ENCODE measurements around the gene CPNE1. TPM values are rescaled to one million over a fixed set of nuclear protein-coding genes. Genes with fewer than 3 reads are reported as not detected.
A peak's percentile ranks its signal among the peaks of the same experiment; 100 is the strongest.

CPNE1 gene
- total RNA-seq, 1 experiment from 2014 or later, result 194 TPM

- H3K36me3 Mint-ChIP-seq (ENCODE audit: insufficient read depth, unreplicated experiment), result peaks cover 21% of the 10 kb centered on the region
- intact Hi-C loops (cut with micrococcal nuclease), result no loop called here
- BruUV-seq (replicated peaks), result no TSS peak
- no peaks in the 10 kb centered on the region for H3K27me3 Mint-ChIP-seq (ENCODE audit: insufficient read depth, unreplicated experiment)
- TF ChIP-seq CTCF (IDR thresholded peaks at IDR 0.05; ENCODE audit: unreplicated experiment), result no peak
- H3K4me3 Mint-ChIP-seq (ENCODE audit: unreplicated experiment), result no peak overlapping the region
- H3K27ac Mint-ChIP-seq (ENCODE audit: low read depth, unreplicated experiment), result no peak overlapping the region
- ChIA-PET POLR2A (interaction anchor here (0.6 to 6.0 kb wide), 9 partner anchors 7 to 175 kb away, joined by 3 to 54 read pairs (median 4); partner anchors contain the start of genes CPNE1, RBM12 and RBM39), CTCF (interaction anchor here (0.6 kb wide), 1 partner anchor 168 kb away, joined by 5 read pairs; no protein-coding TSS in a partner anchor)
- H3K4me1 Mint-ChIP-seq (ENCODE audit: insufficient read depth, unreplicated experiment), result peaks cover 16% of the 10 kb centered on the region
- DNase-seq (ENCODE audit: unreplicated experiment), result no peak
- no peaks in the 10 kb centered on the region for H3K9me3 Mint-ChIP-seq (ENCODE audit: unreplicated experiment)
Measured at GRCh38 chr20:35657271-35657670, 7.4 kb downstream of the CPNE1 start.

GRCh38 chr20:35654415-35654814 is 10.3 kb downstream of the CPNE1 start:
- DNase-seq (ENCODE audit: unreplicated experiment), result no peak
- Mint-ChIP-seq H3K4me3 (ENCODE audit: unreplicated experiment) (no peak overlapping the region), H3K4me1 (ENCODE audit: insufficient read depth, unreplicated experiment) (peaks cover 7% of the 10 kb centered on the region), H3K36me3 (ENCODE audit: insufficient read depth, unreplicated experiment) (peaks cover 26% of the 10 kb centered on the region), H3K27me3 (ENCODE audit: insufficient read depth, unreplicated experiment) (no peaks in the 10 kb centered on the region), H3K9me3 (ENCODE audit: unreplicated experiment) (no peaks in the 10 kb centered on the region), H3K27ac (ENCODE audit: low read depth, unreplicated experiment) (no peak overlapping the region)
- BruUV-seq (replicated peaks), result no TSS peak
- TF ChIP-seq CTCF (IDR thresholded peaks at IDR 0.05; ENCODE audit: unreplicated experiment), result no peak
- intact Hi-C loops (cut with micrococcal nuclease), result no loop called here
- ChIA-PET CTCF (interaction anchor here (0.6 kb wide), 1 partner anchor 816 kb away, joined by 3 read pairs; no protein-coding TSS in a partner anchor), POLR2A (interaction anchor here (0.6 to 6.0 kb wide), 2 partner anchors 10 kb away, joined by 3 to 54 read pairs; partner anchors contain the start of genes CPNE1 and RBM12)

- Mint-ChIP-seq H3K9me3 (ENCODE audit: unreplicated experiment) (no peaks in the 10 kb centered on the region), H3K27me3 (ENCODE audit: insufficient read depth, unreplicated experiment) (no peaks in the 10 kb centered on the region), H3K4me1 (ENCODE audit: insufficient read depth, unreplicated experiment) (peaks cover 7% of the 10 kb centered on the region), H3K27ac (ENCODE audit: low read depth, unreplicated experiment) (no peak overlapping the region), H3K36me3 (ENCODE audit: insufficient read depth, unreplicated experiment) (peaks cover 26% of the 10 kb centered on the region), H3K4me3 (ENCODE audit: unreplicated experiment) (no peak overlapping the region)
- DNase-seq (ENCODE audit: unreplicated experiment), result no peak
- TF ChIP-seq CTCF (IDR thresholded peaks at IDR 0.05; ENCODE audit: unreplicated experiment), result no peak
- POLR2A ChIA-PET, result interaction anchor here (0.9 to 6.0 kb wide), 2 partner anchors 10 to 20 kb away, joined by 3 to 54 read pairs; partner anchors contain the start of genes CPNE1 and RBM12
- BruUV-seq (replicated peaks), result TSS peak; percentile 9
- intact Hi-C loops (cut with micrococcal nuclease), result no loop called here
- CTCF ChIA-PET, result interaction anchor here (0.6 to 0.7 kb wide), 2 partner anchors 87 to 815 kb away, joined by 3 to 5 read pairs; no protein-coding TSS in a partner anchor
Measured at GRCh38 chr20:35653893-35654292, 10.8 kb downstream of the CPNE1 start.

- Mint-ChIP-seq H3K4me3 (ENCODE audit: unreplicated experiment) (no peak overlapping the region), H3K4me1 (ENCODE audit: insufficient read depth, unreplicated experiment) (peaks cover 7% of the 10 kb centered on the region)
- intact Hi-C loops (cut with micrococcal nuclease), result no loop called here
Measured at GRCh38 chr20:35653430-35653734, 11.3 kb downstream of the CPNE1 start.

More at GRCh38 chr20:35653430-35653734, 11.3 kb downstream of the CPNE1 start:
- DNase-seq (ENCODE audit: unreplicated experiment), result no peak
- no TSS peak for BruUV-seq (replicated peaks)
- CTCF ChIA-PET, result interaction anchor here (0.7 kb wide), 1 partner anchor 86 kb away, joined by 5 read pairs; no protein-coding TSS in a partner anchor
- TF ChIP-seq CTCF (IDR thresholded peaks at IDR 0.05; ENCODE audit: unreplicated experiment), result no peak
- POLR2A ChIA-PET, result interaction anchor here (0.9 to 6.0 kb wide), 2 partner anchors 11 to 19 kb away, joined by 3 to 54 read pairs; partner anchors contain the start of genes CPNE1 and RBM12
- Mint-ChIP-seq H3K9me3 (ENCODE audit: unreplicated experiment) (no peaks in the 10 kb centered on the region), H3K27me3 (ENCODE audit: insufficient read depth, unreplicated experiment) (no peaks in the 10 kb centered on the region), H3K36me3 (ENCODE audit: insufficient read depth, unreplicated experiment) (peaks cover 30% of the 10 kb centered on the region), H3K27ac (ENCODE audit: low read depth, unreplicated experiment) (no peak overlapping the region)

Measured in MCF 10A (cell line).